ENCODE measurements around the gene FAM20A.

FAM20A gene

DNA sequence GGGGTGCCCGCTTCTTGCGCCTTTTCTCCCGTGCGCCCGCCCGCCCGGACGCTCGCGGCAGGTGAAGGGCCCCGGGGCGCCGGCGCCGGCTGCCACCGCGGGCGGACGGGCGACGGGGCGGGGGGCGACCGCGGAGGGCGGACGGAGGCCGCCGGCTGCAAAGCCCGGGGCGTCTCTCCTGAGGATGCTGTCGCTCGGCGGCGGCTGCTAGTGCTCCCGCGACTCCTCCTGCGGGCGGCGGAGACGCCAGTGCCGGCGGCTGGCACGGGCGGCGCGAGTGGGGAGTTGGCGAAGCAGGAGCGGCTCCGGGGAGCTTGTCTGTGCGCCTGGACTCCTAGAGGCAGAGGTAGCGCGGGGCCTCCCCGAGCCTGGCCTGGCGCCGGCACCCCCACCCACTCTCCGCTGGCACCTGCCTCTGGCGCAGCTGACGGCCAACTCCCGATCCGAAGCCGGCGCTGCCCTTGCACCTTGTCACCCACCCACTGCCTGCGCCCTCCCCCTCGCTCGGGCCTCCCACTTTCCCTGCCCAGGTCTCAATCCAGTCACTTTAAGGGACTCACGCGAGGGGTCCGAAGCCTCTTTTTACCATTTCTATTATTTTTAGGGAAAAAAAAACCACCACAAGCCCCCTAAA is at the start of gene FAM20A:
Gene FAM20A (minus strand): TSS at position 437 of the 634 bp plus-strand sequence. CDS start 701 bp downstream, outside the sequence.
- peak; percentile 58 for DNase-seq

DNA sequence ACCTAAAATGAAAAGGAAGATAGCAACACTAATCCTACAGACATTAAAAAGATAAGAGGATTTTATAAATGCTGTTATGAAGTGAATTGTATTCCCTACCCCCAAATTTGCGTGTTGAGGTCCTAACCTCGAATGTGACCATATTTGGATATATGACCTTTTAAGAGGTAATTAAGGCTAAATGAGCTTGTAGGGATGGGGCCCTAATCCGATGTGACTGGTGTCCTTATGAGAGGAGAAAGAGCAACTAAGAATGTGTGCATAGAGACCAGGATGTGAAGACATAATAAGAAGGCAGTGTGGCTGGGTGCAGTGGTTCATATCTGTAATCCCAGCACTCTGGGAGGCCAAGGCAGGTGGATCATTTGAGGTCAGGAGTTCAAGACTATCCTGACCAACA is 48.2 kb upstream of the FAM20A start:
- DNase-seq = no peak

DNA sequence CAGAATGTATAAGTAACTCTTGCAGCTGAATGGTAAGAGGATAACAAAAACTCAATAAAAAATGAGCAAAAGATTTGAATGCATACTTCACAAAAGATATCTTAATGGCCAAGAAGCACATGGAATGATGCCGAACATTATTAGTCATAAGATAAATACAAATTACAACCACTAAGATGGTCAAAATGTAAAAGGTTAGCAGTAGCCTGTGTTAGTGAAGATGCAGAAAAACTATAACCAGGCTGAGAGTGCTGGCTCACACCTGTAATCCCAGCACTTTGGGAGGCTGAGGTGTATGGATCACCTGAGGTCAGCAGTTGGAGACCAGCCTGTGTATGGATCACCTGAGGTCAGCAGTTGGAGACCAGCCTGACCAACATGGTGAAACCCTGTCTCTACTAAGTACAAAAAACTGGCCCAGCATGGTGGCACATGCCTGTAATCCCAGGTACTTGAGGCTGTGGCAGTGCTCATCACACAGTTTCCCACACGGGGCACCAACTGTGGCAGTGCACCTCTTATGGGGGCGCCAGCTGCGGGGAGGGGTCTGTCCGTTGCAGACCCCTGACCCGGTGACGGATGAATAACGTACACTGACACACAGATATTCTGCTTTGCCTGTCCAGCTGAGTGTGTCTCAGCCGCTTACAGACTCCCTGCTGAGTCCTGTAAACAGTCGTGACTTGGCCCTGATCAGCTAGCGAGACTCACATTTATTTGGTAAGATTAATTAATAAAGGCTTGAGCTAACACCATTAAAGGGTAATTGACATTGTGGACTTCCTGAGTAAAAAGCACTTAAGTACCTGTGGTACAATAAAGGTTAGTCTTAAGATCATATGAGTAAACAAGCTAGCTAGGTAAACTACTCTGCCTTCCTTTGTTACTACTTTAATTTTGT is 45.7 kb upstream of the FAM20A start:
- no peak for DNase-seq

DNA sequence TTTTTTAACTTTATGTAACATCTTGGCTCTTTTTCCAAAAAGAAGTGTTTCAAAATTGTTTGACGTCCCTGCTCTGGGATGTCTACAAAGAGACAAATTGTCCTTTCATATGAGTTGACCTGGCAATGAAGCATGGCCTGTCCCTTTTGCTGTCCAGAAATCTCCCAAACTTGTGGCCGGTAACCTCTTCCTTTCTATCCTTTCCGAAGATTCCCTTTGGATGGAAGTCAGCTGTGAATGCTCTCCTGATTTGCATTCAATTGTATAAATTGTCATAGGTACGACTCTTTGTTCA is 40.9 kb upstream of the FAM20A start:
- no peak for DNase-seq

DNA sequence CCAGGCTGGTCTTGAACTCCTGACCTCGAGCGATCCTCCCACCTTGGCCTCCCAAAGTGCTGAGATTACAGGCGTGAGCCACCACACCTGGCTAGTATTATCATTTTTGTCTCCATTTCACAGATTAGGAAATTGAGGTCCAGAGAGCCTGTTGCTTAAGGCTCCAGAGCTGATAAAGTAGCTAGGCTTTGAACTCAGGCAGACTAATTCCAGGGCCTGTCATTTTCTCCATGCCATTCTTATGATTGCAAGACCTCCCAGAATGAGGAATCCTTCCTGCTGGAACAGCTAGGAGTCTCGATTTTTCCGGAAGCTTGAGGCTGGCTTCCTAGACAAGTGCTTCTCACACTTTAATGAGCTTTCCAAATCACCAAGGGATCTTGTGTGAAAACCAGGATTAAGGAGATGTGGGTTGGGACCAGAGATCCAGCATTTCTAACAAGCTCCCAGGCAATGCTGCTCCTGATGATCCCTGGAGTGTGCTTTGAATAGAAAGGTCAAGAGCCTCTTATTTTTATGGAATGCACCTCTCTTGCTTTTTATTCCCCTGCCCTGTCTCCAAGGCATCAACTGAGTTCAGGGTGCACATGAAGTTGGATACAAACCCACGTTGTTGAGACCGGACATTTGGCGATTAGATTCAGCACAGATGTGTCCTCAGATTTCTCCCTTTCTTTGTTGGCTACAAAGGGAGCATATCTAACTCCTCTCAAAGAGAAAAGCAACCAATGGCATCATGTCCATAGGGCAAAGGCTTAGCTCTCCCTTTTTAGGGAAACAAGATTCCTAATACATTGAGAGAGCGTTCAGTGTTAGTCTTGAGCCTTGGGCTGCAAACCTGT is 40.3 kb upstream of the FAM20A start:
- no peak for DNase-seq

DNA sequence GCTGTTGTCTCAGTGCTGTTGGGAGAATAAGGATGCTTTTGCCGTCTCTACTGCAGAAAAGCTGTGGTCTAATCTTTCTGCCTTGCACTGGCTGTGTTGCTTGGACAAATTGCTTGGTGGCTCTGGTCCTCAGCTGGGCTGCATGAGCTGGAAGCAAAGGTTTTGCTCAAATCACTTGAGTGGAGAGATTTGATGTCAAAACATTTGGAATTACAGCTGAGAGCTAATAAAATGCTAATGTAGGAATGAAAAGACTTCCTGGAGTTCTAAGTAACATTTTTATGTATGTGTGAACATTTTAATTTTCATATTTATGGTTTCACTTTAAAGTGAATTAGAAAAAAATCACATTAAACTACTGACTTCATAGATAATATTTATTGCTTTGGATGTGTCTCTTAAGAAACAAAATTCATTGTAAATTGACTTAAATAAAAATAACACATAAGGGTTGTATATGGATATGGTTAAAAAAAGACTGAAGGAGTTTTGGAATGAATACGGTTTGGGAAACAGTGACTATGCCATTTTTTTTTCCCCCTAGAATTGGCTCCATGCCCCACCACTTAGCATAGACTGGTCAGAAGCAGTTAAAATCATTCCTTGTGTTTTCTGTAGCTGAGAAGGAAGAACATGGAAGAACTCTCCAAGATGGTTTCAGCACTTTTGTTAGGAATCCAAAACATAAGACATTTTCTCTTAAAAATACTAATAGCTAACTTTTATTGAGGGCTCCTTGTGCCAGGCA is 39.2 kb upstream of the FAM20A start:
- no peak for DNase-seq

DNA sequence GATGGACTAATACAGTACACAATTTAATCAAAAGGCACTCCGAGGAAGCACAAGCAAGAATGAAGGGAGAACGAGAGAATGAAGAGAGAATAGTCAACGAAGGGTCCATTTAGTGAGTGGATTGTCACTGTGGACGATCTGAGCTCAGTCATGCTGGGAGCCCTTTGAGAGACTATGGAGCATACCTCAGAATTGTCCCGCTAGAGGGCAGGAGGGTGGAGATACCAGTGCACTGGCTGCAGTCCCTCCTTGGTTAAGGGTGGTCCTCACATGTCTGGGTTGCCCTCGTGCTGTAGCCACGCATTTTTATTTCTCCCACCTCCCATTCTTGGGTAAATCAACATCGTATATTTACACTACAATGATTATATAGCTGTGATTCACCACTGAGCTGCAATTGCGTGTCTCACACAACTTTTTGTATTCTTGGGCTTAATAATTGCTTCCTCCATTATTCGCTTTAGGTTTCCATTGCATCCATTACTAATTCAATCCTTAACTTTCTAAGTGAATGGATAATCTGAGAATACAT is 33.2 kb upstream of the FAM20A start:
- no peak for DNase-seq

DNA sequence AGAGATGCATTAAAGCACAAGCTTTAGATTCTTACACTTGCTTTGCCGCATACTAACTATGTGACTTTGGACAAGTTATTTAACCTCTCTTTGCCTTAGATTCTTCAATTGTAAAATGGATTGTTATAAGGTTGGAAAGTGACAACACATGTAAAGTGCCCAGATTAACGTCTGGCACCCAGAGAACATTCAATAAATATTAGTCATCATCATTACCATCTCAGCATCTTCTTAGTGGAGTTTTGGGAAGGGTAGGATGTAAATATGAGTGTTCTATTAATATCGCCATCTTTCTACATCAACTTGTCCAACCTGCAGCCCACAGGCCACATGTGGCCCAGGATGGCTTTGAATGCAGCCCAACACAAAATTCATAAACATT is 27.4 kb upstream of the FAM20A start:
- no peak for DNase-seq

DNA sequence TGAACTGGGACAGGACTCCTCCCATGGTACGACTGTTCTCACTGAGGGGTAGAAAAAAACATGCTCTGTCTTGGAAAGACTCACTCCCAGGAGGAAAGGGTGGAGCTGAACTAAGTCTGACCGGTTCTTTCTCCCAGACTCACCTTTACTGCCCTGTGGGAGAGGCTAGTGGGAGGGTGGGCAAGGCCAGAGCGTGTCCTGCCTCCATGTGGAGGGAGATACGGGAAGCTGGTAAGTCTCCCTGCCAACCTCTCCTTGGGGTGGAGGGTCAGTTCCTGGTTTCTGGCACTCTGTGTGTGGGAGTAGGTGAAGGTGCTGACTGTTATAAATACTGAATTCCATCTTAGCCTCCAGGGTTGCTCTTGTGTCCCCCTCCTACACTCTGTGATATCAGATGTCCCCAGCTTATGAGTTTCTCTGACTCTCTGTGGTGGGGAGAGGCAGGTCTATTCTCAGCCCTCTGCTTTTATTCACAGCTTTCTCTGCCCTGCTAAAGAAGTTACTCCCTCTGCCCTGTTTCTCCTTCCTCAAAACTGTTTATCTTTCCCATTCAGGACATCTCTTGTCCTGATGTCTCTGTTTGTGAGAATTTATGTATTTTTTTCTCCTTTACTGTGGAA is 26.9 kb upstream of the FAM20A start:
- no peak for DNase-seq

DNA sequence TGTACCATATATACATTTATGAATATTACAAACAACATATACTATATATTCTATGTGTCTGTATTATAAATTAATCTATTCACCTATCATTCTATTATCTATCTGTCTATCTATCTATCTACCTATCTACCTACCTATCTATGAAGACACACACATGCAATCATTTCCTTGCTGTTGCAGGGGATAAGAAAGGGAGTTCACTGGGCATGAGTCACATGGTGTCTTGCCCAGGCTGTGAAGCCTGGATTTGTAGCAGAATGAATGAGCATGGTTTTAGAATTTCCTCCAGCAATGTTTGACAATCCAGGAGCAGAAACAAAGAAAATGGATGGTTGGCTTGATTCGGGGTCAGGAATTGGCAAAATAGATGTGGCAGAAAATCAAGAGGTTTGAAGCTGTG is 23.2 kb upstream of the FAM20A start:
- DNase-seq = no peak

DNA sequence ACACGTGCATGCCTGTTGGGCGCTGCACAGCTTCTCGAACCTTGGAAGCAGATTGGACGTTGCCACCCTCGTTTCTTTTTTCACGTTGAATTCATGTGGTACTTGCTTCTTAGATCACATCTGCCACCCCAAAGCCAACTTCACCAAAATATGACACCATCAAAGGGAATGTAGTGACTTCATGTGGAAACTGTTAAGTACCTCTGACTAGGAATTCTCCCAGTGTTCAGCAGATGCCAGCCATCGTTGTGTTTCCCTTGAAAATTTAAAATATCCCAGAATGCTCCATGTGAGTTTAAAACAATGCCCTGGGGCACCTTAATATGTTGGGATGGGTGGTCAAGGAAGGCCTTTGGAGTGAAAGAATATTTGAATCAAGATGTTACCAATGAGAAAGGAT is 22.6 kb upstream of the FAM20A start:
- DNase-seq = no peak

DNA sequence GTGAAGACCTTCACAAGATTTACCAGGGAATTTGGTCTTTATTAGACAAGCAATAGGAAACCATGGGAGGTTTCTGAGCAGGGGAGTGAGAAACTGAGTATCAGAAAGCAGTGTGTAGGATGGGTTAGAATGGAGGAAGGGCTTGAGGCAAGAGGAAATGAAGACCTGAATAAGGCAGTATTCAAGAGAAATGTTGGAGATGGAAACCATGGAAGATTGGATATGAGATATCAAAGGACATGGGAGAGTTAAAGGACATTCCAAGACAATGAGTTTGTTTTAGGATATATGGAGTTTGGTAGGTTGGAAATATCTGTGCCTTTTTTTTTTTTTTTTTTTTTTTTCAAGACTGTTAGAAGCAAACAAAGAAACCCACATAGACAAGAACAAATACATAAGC is 21.3 kb upstream of the FAM20A start:
- no peak for DNase-seq

DNA sequence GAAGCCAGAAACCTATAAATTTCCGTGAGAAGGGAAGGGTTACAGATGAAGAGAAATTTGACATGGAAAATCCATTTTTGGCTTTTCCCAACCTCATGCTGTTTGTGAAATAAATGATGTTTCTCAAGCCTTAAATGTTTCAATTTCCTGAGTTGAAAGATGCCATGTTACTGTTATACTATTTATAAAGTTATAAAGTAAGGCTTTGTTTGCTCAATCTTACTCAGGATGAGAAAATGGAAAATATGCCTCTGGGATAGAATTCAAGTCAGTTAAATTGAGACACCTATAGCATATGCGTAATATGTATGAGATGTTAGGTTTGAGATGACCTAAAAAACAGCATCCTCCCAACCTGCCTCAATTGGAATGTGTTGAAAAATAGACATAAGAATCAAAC is 19.9 kb upstream of the FAM20A start:
- no peak for DNase-seq

DNA sequence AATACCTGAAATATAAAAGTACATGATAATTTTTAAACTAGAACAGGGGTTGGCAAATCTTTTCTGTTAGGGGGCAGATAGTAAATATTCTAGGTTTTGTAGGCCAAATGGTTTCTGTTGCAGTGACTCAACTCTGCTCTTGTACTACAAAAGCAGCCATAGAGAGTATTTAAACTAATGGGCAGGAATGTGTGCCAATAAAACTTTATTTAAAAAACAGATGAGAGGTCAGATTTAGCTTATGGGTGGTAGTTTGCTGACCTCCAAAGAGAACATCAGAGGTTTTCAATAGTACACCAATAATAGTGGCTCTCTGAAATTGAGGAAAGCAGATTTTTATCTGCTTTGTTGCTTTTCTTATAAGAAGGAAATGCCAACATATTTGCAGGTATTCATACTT is 15.2 kb upstream of the FAM20A start:
- no peak for DNase-seq

DNA sequence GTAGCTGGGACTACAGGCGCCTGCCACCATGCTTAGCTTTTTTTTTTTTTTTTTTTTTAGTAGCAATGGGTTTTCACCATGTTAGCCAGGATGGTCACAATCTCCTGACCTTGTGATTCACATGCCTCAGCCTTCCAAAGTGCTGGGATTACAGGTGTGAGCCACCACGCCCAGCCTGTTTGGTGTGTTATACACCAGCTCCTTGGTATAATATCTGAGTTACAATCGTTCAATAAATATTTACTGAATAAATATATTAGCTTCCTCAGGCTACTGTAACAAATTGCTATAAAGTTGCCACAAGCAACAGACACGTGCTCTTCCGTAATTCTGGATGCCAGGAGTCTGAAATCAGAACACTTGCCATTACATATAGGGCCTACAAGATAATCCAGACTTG is 13.6 kb upstream of the FAM20A start:
- no peak for DNase-seq

DNA sequence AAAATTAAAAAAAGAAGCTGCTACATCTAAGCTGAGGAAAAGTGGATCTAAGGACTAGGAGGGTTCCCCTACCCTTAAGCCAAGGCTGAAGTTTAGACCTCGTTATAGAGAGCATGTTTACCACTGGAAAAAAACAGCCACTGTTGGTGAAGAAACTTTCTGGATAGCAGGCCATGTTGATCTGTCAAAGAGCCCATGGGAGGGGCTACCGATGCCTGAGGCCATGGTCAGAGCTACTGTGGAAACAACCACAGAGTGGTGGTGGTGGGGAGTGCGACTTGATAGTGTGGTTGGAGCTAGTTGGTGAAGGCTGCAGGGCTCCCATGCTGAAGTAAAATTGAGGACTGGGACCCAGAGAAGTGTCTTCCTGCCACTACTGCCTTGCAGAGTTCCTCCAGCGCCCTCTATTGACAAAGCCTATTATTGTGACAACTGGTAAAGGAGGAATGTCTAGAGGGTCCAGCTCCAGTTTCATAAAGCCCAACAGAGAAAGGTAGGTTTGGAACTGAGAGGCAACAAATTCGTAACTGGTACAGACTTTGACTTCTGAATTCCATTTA is 12.7 kb upstream of the FAM20A start:
- DNase-seq = no peak

DNA sequence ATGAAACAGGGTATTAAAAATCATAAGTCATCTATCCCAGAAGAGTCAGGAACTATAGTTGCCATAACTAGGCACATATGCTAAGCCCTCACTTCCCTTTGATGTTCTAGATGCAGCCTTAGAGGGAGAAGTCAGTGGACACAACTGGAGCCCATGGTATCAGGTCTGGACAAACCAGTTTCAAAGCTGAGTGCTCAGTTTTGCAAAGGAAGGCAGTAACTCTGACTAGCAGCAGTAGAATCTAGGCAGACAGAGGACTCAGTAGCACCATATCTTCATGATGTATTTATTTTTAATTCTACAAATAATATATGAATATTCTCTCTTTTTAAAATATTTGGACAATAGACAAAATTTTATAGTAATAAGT is 11.7 kb upstream of the FAM20A start:
- no peak for DNase-seq

DNA sequence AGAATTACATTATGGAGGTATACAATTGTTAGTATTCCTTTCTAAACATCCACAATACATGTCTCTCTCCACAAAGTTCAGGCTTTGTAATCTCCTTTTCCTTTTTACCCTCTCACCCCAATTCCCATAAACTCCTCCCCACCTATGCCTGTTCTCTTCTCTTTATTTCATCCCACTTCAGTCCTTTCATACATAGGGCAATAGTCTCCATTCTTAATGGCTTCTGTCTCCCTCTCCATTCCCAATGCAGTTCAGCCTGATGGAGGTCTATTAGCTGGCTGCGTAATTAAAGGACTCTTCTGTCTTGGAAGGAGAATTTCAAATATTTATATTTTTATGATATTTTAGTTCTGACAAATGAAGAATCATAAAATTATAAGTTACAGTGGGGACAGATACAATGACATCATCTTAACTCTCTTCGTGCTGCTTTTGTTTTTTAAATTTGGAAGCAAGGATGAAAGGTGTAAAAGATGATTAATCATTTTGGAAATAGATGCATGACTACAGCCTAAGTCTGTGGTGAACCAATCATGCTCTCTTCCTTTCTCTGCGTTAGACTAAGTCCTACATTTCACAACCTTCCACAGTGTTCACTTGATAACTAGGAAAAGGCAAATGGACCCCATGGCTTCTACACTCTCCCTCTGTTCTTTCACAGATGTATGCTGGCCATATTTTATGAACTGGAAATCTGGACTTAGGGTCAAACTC is 11.2 kb upstream of the FAM20A start:
- no peak for DNase-seq

DNA sequence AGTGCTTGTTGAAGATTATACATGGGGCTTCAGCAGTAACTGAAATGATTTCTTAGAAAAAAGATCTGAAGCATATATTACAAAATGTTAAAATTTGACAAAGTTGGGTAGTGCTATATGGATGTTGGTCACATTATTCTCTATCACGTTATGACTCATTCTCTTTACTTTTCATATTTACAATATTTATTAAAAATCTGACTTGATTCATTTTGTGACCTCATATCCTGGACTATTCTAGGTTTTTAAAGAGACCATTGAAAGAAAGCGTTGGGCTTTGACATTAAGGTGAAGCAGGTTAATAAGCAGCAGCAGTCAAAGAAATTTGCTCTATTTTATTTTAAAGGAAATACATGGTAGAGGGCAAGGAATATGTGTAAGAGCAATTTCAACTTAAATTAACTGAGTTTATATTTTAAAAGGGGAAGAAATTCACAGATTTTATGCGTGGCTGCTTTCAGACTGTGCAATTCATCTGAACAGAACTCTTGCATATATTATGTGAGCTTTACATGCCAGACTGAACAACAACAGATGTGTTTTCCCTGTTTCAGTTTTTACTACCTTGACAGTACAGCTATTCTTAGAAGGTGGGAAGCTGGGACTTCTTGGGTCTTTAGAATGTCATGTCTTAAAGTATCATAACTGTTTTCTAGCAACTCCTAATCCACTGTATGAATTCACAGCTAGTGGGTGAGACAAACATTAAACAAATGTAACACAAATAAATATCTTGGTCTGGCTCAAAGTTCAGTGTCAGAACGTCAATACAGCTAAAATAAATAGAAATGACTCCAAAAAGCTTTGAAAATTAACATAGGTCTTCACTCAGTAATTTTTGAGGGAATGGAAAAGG is 10.4 kb upstream of the FAM20A start:
- DNase-seq = no peak

DNA sequence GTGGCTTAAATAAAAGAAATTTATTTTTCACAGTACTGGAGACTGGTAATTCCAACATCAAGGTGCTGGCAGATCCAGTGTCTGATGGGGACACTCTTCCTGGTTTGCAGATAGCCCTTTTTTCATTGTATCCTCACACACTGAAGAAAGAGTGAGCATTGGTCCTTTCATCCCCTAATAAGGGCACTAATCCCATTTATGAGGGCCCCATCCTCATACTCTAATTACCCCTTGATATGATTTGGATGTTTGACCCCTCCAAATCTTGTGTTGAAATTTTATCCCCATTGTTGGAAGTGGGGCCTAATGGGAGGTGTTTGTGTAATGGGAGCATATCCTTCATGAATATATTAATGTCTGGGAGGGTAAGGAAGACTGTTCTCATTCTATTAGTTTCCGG is 9.4 kb upstream of the FAM20A start:
- no peak for DNase-seq
